Frontal cortex (tissue), 4 donors: ENCODE results near the gene CEP78. TPM values are rescaled to one million over a fixed set of nuclear protein-coding genes. Genes with fewer than 3 reads are reported as not detected.

Experiments
- DNase-seq, 2 donors: peaks; one replicate each; pipeline ENCODE4 v3.0.0; 2012; ENCODE audit warnings: low spot score in 2 of 2
- FAIRE-seq: peaks from 2 replicates; lab custom pipeline; 2012; peaks lifted over from hg19 to GRCh38; lab: Jason Lieb, UNC
- small RNA-seq: library from RNA; depleted of rRNA; stranded (forward); fragments of <200 nt; gene quantifications from one replicate; pipeline ENCODE3, GENCODE V24; 2014
- total RNA-seq: library from RNA; depleted of rRNA; stranded (reverse); fragments of >200 nt; gene quantifications from one replicate; pipeline ENCODE4 v1.2.3, GENCODE V29; 2014
- donor health status: control.
- donor health status: control.
- donor health status: control.

Gene CEP78
- total RNA-seq, 1 donor from 2014 or later = 42.0 TPM

- FAIRE-seq (no peak), DNase-seq (no peak)
Observed at GRCh38 chr9:78324068-78324650, 88.3 kb downstream of the CEP78 start.

GRCh38 chr9:78324682-78325081 lies 88.8 kb downstream of the CEP78 start:
- DNase-seq (no peak), FAIRE-seq (no peak)

DNA sequence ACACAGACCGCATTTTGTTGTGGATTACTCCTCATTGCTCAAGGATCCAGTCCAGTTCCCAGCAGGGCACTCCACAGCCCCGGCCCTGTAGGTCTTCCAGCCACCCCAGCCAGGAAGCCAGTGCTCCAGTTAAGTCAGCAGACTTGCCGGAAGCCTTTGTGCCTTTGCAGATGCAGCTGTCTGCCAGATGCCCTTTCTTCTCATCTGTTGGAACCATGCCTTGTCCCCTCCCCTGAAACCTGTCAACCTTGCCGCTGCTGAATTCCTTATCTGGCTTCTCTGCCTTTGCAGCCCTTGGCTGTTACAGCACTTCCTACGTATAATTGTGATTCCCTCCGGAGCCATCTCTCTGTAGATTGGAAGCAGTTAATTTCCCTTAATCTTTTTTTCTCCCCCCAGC lies 89.5 kb downstream of the CEP78 start:
- DNase-seq = no peak
- FAIRE-seq = no peak

- no peak for DNase-seq
- FAIRE-seq = no peak
Observed at GRCh38 chr9:78325846-78326360, 90.0 kb downstream of the CEP78 start.

- FAIRE-seq (no peak), DNase-seq (no peak)
Observed at GRCh38 chr9:78326564-78326963, 90.7 kb downstream of the CEP78 start.

Small RNA genes lying within 50 kb of the gene (small RNA-seq; reads per million reads assigned to genes)
- not detected for gene AL353705.4

Other genes starting within 250 kb of the CEP78 start
- gene GNAQ, start 204.3 kb upstream of the CEP78 start, total RNA-seq = 172 TPM
- gene PSAT1, start 61.0 kb downstream of the CEP78 start, total RNA-seq = 17.1 TPM